ENCODE results near the gene C1orf122.

DNA sequence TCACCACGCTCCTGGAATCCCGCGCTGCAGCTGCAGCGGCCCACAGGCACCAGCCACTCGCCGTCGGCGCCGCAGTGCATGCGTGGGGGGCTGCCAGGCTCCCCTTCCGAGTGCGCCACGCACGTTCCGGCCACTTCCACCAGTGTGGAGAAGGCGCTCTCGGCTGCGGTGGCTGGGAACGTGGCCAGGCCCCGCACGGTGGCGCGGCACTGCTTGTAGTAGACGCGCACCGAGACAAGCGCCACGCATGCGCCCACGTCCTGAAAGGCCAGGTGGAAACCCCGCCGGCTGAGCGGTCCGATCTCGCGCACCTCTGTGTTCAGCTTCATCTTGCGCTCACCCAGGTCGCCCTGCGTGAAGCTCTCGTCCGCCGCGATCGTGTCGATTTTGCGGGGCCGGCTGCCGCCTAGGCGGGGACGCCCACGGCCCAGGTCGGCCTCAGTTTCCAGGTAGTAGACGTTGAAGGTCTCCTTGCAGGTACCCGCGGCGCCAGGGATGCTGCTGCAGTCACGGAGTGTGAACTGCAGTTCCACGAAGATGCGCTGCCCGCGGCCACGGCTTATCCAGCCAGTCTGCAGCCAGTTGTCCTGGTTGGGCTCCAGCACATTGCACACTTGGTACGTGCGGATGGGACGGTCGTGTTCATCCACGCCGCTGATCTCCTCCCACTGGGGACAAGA, 46.0 kb upstream of the C1orf122 start:
- TF ChIP-seq SMC3 (IDR thresholded peaks at IDR 0.05; ENCODE audit: low read length) (no peak), SMARCC2 (IDR thresholded peaks at IDR 0.05) (no peak)
- TF ChIP-seq, protein P1, sequence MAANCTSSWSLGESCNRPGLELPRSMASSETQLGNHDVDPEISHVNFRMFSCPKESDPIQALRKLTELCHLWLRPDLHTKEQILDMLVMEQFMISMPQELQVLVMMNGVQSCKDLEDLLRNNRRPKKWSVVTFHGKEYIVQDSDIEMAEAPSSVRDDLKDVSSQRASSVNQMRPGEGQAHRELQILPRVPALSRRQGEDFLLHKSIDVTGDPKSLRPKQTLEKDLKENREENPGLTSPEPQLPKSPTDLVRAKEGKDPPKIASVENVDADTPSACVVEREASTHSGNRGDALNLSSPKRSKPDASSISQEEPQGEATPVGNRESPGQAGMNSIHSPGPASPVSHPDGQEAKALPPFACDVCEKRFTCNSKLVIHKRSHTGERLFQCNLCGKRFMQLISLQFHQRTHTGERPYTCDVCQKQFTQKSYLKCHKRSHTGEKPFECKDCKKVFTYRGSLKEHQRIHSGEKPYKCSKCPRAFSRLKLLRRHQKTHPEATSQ (CRISPR knock-in tag; IDR thresholded peaks at IDR 0.05; ENCODE audit: borderline replicate concordance): no peak
